Measurements from ENCODE around the gene ERCC5. TPM values are rescaled to one million over a fixed set of nuclear protein-coding genes. Genes with fewer than 3 reads are reported as not detected.

ERCC5 gene
- total and polyA plus RNA-seq, 2 donors (not counting 1 experiment from before 2014, with no cell fraction given): 34.7 to 88.3 TPM

GRCh38 chr13:102912599-102912998 lies 66.8 kb downstream of the ERCC5 start:
- no peak overlapping the region for H3K27ac Mint-ChIP-seq
- H3K4me3 ChIP-seq (ENCODE audit: control extremely low read depth in 1 of 5, extremely low read depth in 1 of 5, insufficient read depth in 1 of 5, low read depth in 2 of 5, low read length in 4 of 5): no peak overlapping the region
- H3K4me1 Mint-ChIP-seq: peaks cover 4% of the 10 kb centered on the region
- H3K9me3 Mint-ChIP-seq (ENCODE audit: insufficient read depth): no peaks in the 10 kb centered on the region
- no peak for TF ChIP-seq EZH2 (IDR thresholded peaks at IDR 0.05; ENCODE audit: borderline replicate concordance, insufficient read depth, low read depth, low read length, poor library complexity, severe bottlenecking)
- TF ChIP-seq CTCF (IDR thresholded peaks at IDR 0.05): no peak
- H3K27me3 Mint-ChIP-seq: peaks cover 5% of the 10 kb centered on the region
- H3K79me2 ChIP-seq (ENCODE audit: control insufficient read depth, insufficient read depth, low read length): no peaks in the 10 kb centered on the region
- intact Hi-C loops (cut with micrococcal nuclease): no loop called here
- no peak overlapping the region for H3K9ac ChIP-seq (ENCODE audit: low read length)
- no peaks in the 10 kb centered on the region for H3K4me1 ChIP-seq (ENCODE audit: control insufficient read depth in 2 of 2, insufficient read depth in 2 of 2, low read length in 2 of 2)
- CTCF ChIA-PET: interaction anchor here (1.1 to 2.1 kb wide), 2 partner anchors 228 to 334 kb away, joined by 3 to 12 read pairs; no protein-coding TSS in a partner anchor
- no peaks in the 10 kb centered on the region for H3K36me3 ChIP-seq (replicated peaks in 1 of 2; ENCODE audit: control extremely low read depth in 1 of 2, control insufficient read depth in 1 of 2, extremely low read depth in 1 of 2, insufficient read depth in 2 of 2, low read length in 1 of 2)
- no peak overlapping the region for H2AFZ ChIP-seq (ENCODE audit: insufficient read depth, low read depth, low read length, poor library complexity, severe bottlenecking)
- POLR2A ChIA-PET: no interaction called here
- no peaks in the 10 kb centered on the region for H3K27me3 ChIP-seq (replicated peaks in 1 of 4; ENCODE audit: control extremely low read depth in 1 of 4, control insufficient read depth in 3 of 4, insufficient read depth in 4 of 4, low read length in 3 of 4)
- H3K9me3 ChIP-seq (ENCODE audit: control extremely low read depth in 1 of 3, control insufficient read depth in 2 of 3, insufficient read depth in 1 of 3, low read length in 2 of 3): no peaks in the 10 kb centered on the region
- no peak overlapping the region for H3K4me3 Mint-ChIP-seq
- H3K4me2 ChIP-seq (replicated peaks; ENCODE audit: low read depth, low read length, poor library complexity, severe bottlenecking): no peak overlapping the region
- ATAC-seq (ENCODE audit: low read depth): no peak
- no peaks in the 10 kb centered on the region for H4K20me1 ChIP-seq (ENCODE audit: control insufficient read depth, insufficient read depth, low read length, poor library complexity, severe bottlenecking)
- DNase-seq: no peak
- 97% methylated on average over 2 of the region's 3 CpGs for WGBS (ENCODE audit: insufficient coverage)
- no peak overlapping the region for H3K27ac ChIP-seq (ENCODE audit: low read length in 2 of 2)

- intact Hi-C loops (cut with micrococcal nuclease): no loop called here
- Histone ChIP-seq H3K79me2 (ENCODE audit: control insufficient read depth, insufficient read depth, low read length) (no peaks in the 10 kb centered on the region), H3K4me2 (replicated peaks; ENCODE audit: low read depth, low read length, poor library complexity, severe bottlenecking) (no peak overlapping the region), H3K27ac (ENCODE audit: low read length in 2 of 2) (no peak overlapping the region), H3K9ac (ENCODE audit: low read length) (no peak overlapping the region), H3K36me3 (replicated peaks in 1 of 2; ENCODE audit: control extremely low read depth in 1 of 2, control insufficient read depth in 1 of 2, extremely low read depth in 1 of 2, insufficient read depth in 2 of 2, low read length in 1 of 2) (no peaks in the 10 kb centered on the region), H2AFZ (ENCODE audit: insufficient read depth, low read depth, low read length, poor library complexity, severe bottlenecking) (no peak overlapping the region), H3K9me3 (ENCODE audit: control extremely low read depth in 1 of 3, control insufficient read depth in 2 of 3, insufficient read depth in 1 of 3, low read length in 2 of 3) (no peaks in the 10 kb centered on the region), H3K27me3 (replicated peaks in 1 of 4; ENCODE audit: control extremely low read depth in 1 of 4, control insufficient read depth in 3 of 4, insufficient read depth in 4 of 4, low read length in 3 of 4) (no peaks in the 10 kb centered on the region), H4K20me1 (ENCODE audit: control insufficient read depth, insufficient read depth, low read length, poor library complexity, severe bottlenecking) (no peaks in the 10 kb centered on the region), H3K4me1 (ENCODE audit: control insufficient read depth in 2 of 2, insufficient read depth in 2 of 2, low read length in 2 of 2) (no peaks in the 10 kb centered on the region), H3K4me3 (ENCODE audit: control extremely low read depth in 1 of 5, extremely low read depth in 1 of 5, insufficient read depth in 1 of 5, low read depth in 2 of 5, low read length in 4 of 5) (no peak overlapping the region)
- Mint-ChIP-seq H3K9me3 (ENCODE audit: insufficient read depth) (peaks cover 2% of the 10 kb centered on the region), H3K27me3 (no peaks in the 10 kb centered on the region), H3K4me3 (no peak overlapping the region), H3K4me1 (peaks cover 4% of the 10 kb centered on the region), H3K27ac (no peak overlapping the region)
- DNase-seq (no peak), ATAC-seq (ENCODE audit: low read depth) (no peak)
- CTCF ChIA-PET: interaction anchor here (0.7 to 2.1 kb wide), 3 partner anchors 9 to 237 kb away, joined by 3 to 12 read pairs (median 3); no protein-coding TSS in a partner anchor
- TF ChIP-seq EZH2 (IDR thresholded peaks at IDR 0.05; ENCODE audit: borderline replicate concordance, insufficient read depth, low read depth, low read length, poor library complexity, severe bottlenecking): no peak
- no peak for TF ChIP-seq CTCF (IDR thresholded peaks at IDR 0.05)
- POLR2A ChIA-PET: no interaction called here
- 20% methylated on average over 1 of the region's 7 CpGs for WGBS (ENCODE audit: insufficient coverage)
These were observed 68.1 kb downstream of the ERCC5 start for GRCh38 chr13:102913914-102914313.
